Retinal pigment epithelial cell (primary cell): Measurements from ENCODE around the gene FAM53A.

Experiments
- DNase-seq: peaks from one replicate; pipeline ENCODE4 v3.0.0-alpha.2; 2010; ENCODE audit warnings: low read depth
- H3K4me3 ChIP-seq: 2 replicates; pipeline ENCODE4 v1.5.1; 2011; ENCODE audit warnings: mild to moderate bottlenecking, low read length, control low read depth, moderate library complexity
- TF ChIP-seq, protein P1 (sequence below): conservative IDR thresholded peaks from 2 replicates; pipeline ENCODE4 v1.5.1; 2011; ENCODE audit warnings: low read depth, low read length, control low read depth, inconsistent platforms

The FAM53A gene

DNA sequence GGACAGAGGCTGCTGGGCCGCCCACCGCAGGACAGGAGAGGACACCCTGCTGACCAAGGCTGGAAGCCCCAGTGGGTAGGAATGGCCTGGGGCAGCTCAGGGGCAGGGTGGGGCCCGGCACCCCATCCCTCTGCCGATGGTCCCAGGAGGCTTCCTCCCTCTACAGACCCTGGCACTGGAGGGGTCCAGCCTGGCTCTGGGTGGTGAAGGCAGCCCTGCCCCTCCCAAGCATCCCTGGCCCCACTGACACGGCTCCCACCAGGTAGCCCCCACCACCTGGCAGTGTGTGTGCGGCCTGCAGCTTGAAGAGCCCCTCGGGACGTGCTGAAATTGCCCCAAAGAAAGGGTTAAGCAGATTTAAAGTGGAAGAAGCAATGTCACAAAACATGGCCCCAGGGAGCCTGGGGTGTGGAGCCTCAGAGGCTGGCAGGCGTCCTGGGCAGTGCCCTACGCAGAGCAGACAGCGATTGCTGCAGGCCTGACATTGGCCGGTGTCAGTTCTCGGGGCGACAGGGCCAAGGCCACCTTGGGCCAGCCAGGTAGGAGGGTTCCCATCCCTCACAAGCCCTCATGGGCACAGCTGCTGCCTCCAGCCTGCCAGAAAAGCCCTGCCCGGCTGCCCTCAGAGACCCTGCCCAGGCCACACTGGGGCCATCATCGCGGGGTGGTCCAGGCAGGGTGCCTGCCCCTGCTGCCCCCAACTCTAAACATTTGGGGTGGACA lies 80.5 kb downstream of the FAM53A start:
- TF ChIP-seq, protein P1, sequence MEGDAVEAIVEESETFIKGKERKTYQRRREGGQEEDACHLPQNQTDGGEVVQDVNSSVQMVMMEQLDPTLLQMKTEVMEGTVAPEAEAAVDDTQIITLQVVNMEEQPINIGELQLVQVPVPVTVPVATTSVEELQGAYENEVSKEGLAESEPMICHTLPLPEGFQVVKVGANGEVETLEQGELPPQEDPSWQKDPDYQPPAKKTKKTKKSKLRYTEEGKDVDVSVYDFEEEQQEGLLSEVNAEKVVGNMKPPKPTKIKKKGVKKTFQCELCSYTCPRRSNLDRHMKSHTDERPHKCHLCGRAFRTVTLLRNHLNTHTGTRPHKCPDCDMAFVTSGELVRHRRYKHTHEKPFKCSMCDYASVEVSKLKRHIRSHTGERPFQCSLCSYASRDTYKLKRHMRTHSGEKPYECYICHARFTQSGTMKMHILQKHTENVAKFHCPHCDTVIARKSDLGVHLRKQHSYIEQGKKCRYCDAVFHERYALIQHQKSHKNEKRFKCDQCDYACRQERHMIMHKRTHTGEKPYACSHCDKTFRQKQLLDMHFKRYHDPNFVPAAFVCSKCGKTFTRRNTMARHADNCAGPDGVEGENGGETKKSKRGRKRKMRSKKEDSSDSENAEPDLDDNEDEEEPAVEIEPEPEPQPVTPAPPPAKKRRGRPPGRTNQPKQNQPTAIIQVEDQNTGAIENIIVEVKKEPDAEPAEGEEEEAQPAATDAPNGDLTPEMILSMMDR: no peak
- no peak for DNase-seq
- no peak overlapping the region for H3K4me3 ChIP-seq

- TF ChIP-seq, protein P1: no peak
- no peak for DNase-seq
- H3K4me3 ChIP-seq: no peak overlapping the region
Measured at GRCh38 chr4:1602655-1603412, 81.3 kb downstream of the FAM53A start.

DNA sequence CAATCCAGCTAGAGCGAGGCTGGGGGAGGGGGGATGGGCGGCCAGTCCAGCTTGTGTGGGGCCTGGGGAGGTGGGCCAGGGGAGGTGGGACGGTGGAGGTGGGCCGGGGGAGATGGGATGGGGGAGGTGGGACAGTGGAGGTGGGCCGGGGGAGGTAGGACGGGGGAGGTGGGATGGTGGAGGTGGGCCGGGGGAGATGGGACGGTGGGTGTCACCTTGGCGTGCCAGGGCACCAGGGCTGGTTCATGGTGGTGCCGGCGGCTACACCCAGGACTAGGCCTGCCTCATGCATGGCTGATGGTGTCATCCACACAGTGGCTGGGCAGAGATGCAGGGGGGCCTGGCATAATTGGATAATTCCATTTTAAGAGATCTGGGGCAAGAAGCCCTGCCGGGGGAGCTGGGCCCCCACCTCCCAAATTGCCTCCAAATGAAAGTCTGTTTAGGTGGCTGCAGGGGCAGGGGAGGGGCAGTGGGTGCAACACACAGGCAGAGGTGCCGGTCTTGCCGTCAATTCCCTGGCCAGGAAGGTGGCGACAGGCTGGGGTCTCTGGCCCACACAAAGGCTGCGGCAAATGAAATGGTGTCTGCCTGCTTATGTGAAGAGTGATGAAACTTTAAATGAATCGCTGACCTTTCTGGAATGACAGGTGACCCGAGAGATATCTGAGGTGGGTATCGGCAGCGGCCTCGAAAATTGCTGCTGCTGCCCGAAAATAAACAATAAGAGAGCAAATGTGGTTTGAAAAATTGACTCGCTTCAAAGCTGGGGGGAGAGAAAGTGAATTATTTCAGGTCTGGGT lies 82.1 kb downstream of the FAM53A start:
- H3K4me3 ChIP-seq: no peak overlapping the region
- TF ChIP-seq, protein P1: no peak
- no peak for DNase-seq

- TF ChIP-seq, protein P1: no peak
- no peak for DNase-seq
Measured at GRCh38 chr4:1601533-1601835, 82.6 kb downstream of the FAM53A start.

DNA sequence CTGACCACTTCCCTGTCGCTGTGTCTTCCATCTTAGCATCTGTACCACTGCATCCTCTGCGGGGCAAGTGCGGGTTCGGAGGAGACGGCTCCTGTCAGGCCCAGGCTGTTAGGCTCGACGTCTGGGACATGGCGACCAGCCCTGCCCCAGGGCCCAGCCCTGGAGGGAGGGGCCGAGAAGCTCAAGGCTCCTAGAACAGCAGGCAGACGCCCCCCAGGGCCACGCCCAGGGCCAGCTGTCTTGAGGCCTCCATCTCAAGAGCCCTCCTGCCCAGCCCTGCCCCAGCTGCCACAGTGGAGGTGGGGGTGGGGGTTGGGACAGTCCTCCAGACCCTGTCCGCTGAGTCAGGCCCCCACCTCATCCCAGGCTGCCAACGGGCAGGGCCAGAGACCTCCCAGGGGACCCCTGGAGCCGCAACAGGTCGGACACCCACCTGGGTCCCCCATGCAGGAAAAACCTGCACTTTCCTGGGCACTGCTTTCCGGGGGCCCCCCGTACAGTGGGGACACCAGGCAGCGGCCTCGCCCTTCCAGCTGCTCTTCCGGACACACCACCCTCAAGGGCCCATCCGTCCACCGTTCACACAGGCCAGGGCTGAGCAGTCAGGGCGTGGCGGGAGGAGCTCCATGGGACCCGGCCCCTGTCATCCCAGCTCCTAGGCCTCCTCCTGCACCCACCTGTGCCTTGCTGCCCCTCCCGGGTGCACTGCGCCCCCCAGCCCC lies 83.1 kb downstream of the FAM53A start:
- H3K4me3 ChIP-seq: no peak overlapping the region
- TF ChIP-seq, protein P1: no peak
- DNase-seq: no peak

More at GRCh38 chr4:1601533-1601835, 82.6 kb downstream of the FAM53A start:
- no peak overlapping the region for H3K4me3 ChIP-seq

GRCh38 chr4:1600211-1600780 lies 83.8 kb downstream of the FAM53A start:
- TF ChIP-seq, protein P1: no peak
- no peak overlapping the region for H3K4me3 ChIP-seq
- DNase-seq: no peak
